Measurements from ENCODE around the gene GAS1. TPM values are rescaled to one million over a fixed set of nuclear protein-coding genes. Genes with fewer than 3 reads are reported as not detected.

The GAS1 gene, protein sequence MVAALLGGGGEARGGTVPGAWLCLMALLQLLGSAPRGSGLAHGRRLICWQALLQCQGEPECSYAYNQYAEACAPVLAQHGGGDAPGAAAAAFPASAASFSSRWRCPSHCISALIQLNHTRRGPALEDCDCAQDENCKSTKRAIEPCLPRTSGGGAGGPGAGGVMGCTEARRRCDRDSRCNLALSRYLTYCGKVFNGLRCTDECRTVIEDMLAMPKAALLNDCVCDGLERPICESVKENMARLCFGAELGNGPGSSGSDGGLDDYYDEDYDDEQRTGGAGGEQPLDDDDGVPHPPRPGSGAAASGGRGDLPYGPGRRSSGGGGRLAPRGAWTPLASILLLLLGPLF
- 11.6 TPM for total RNA-seq

GRCh38 chr9:86947146-86948073 lies at the start of gene GAS1:
Gene GAS1, minus strand, starts transcription at chr9:86947506. Its CDS starts 727 bp downstream, at chr9:86946779.
- DNase-seq (ENCODE audit: low spot score), result peak; percentile 89

DNA sequence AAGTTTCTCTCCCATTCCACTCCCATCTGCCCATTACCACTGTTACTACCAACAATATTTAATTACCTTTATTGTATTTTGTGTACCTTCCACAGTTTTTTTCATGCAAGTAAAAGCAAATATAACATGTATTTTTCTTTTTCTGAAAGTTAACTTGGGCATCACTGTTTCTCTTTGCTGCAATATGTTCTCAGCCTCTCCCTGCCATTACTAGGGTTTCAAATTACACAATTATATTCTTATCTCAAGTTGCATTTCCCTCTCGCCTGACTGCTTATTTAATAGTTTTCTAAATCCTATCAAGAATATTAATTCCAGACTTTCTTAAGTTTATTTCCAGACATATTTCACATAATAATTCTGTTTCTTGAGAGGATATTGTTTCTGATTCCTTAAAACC lies 46.9 kb upstream of the GAS1 start:
- DNase-seq (ENCODE audit: low spot score), result no peak

- no peak for DNase-seq (ENCODE audit: low spot score)
Observed at GRCh38 chr9:86993830-86994229, 46.5 kb upstream of the GAS1 start.

- DNase-seq (ENCODE audit: low spot score), result no peak
Observed at GRCh38 chr9:86991077-86991476, 43.8 kb upstream of the GAS1 start.

- DNase-seq (ENCODE audit: low spot score), result no peak
Observed at GRCh38 chr9:86990290-86990689, 43.0 kb upstream of the GAS1 start.

DNA sequence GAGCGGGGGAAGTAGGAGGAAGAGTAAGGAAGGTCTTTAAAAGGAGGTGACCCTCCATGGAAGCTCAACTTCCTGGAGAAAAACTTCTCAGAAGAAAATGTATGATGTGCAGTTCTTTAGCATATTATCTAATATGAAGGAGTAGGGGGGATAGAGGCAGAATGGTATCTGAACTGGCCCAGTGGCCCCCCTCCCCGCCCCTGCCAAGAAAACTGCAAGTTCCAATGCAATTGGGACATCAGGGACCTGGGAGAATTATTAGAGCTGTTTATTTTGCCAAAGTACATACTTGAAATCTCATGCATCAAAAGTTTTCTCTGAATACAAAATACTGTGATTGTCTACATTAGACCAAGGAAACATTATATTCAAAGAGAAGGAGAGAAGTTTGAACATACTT lies 40.6 kb upstream of the GAS1 start:
- DNase-seq (ENCODE audit: low spot score), result no peak

GRCh38 chr9:86985132-86985647 lies 37.9 kb upstream of the GAS1 start:
- DNase-seq (ENCODE audit: low spot score), result no peak

DNA sequence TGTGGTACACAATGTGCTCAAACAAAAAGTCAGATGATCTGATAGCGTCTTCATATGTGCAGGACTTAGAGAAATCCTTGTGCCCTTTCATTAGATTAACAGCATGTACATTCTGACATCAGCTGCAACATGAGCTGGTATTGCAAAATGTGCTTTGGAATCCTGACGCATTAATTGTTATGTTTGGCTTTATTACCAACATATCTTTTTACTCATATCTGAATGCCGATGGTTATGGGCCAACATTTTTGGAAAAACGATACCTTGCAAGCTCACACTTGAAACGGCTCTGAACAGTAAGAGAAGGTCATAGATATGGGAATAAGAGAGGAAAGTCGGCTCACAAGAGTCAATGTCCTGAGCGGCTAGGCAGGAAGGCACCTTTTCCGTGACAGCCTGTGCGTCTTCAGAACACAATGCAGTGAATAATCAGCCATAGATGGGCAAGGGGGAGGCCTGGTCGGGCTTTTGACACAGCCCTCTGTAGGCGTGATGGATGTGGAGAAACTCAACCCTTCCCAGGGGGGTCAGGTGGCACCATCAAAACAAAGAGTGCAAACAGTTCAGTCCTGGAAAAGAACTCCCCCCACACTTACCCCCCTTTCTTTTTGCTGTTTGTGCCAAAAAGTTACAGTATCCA lies 36.4 kb upstream of the GAS1 start:
- no peak for DNase-seq (ENCODE audit: low spot score)

DNA sequence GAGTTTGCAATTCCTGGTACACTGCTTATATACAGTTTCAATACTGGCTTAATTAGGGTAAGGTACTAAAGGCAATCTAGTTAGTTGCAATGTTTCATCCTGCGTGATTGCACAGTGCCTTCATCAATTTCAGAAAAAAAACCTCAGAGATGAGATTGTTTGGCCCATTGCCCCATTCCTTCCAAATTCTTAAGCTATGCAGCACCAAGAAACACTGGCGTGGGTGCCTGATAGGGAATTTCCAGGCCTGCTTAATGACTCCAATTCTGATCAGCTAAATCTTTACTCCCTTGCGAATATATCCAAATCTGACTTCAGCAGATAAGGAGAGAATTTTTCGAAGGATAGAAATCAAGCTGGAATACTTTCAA lies 35.9 kb upstream of the GAS1 start:
- no peak for DNase-seq (ENCODE audit: low spot score)

- DNase-seq (ENCODE audit: low spot score), result no peak
Observed at GRCh38 chr9:86980802-86981201, 33.5 kb upstream of the GAS1 start.

GRCh38 chr9:86979657-86980056 lies 32.4 kb upstream of the GAS1 start:
- DNase-seq (ENCODE audit: low spot score), result no peak

- DNase-seq (ENCODE audit: low spot score), result no peak
Observed at GRCh38 chr9:86978922-86979474, 31.7 kb upstream of the GAS1 start.

GRCh38 chr9:86978413-86978812 lies 31.1 kb upstream of the GAS1 start:
- no peak for DNase-seq (ENCODE audit: low spot score)

DNA sequence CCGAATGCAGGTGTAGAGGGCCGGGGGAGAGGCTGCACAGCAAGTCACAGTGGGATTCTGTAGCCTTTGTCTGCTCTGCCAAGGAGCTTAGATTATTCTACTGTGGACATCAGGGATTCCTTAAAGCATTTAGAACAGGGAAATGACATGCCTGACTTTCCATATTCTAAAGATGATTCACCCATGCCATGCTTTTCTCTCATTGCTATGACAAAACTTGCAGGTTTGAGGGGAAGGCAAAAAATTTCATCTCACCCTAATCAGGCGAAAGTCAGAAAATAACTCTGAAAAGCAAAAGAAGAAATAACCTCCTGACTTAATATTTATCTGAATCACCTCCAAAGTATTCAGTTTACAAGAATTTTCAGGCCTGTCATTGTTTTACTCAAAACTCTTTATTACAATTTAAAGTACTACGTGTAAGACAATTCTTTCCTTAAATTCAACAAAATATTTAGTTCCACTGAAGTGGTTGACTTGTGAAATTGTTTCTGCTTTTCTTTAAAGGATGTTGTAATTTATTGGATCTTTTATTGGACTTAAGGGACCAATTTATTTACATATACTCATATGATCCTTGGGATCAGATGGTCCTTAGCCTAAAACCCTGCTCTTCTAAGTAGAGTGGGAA lies 30.0 kb upstream of the GAS1 start:
- no peak for DNase-seq (ENCODE audit: low spot score)

DNA sequence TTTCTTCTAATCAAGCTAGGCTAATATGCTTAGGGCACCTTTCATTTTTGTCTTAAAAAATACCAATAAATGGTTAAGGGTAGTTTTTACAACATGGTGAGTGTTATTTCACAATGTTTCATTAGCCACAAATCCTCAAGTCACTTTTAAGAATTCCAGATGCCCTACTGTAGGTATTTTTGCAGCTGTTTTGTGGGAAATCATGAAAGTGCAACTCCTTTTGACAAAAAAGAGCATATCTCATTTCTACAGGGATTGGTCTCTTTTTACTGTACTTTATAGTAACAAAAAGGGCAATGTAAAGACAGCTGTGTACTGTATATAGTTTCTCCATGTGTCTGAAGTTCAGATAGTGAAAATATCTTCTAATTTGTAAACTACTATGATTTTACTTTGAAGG lies 28.3 kb upstream of the GAS1 start:
- DNase-seq (ENCODE audit: low spot score), result no peak

- no peak for DNase-seq (ENCODE audit: low spot score)
Observed at GRCh38 chr9:86975036-86975435, 27.7 kb upstream of the GAS1 start.

- DNase-seq (ENCODE audit: low spot score), result no peak
Observed at GRCh38 chr9:86974421-86974820, 27.1 kb upstream of the GAS1 start.

DNA sequence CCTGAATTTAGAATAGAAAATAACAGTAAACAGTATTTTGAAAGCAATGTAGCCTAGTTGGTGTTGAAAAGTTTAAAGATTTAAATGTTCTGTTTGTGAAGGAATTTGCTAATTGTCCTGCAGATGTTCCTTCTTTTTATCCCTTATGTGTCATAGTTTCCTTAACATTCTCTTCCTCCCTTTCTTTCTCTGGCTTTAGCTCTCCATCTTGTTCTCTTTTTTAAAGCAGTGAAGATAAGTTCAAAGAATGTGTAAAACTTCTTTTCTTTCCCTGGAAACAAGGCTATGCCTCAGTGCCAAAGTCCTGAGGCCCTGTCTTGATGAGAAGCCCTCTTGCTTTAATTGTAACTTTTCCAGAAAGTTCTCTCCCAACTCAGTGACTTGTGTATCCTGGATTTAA lies 24.4 kb upstream of the GAS1 start:
- no peak for DNase-seq (ENCODE audit: low spot score)

DNA sequence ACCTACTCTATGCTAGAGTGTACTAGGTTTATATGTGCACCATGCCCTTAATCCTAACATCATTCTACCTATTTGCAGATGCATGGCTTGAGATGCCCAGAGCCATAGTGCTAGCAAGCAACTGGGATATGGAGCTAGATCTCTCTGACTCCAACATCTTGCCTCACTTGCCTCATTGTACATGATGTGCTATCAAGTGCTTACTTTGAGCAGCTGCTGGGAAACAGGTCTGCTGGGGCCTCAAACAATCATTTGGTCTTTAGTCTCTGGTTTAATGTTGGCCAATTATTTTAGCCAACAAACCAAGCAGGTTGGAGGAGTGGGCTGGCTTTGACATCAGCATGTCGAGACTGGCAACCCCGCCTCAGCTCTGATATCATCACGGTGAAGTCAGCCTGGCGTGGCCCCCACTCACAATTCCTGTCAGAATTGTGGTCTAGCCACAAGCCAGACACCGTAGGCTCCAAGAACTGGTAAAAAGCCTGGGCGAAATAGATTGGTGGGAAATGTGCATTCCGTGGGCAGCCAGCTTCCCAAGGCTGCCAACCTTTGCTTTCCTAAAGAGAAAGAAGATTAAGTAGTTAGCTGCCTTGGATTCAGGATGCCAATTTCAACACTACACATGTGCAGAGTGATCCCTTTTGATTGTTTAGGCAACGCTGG lies 21.1 kb upstream of the GAS1 start:
- DNase-seq (ENCODE audit: low spot score), result no peak

- DNase-seq (ENCODE audit: low spot score), result no peak
Observed at GRCh38 chr9:86966852-86967511, 19.7 kb upstream of the GAS1 start.

Measured in ureter (tissue), 1 donor.